ENCODE data around the gene FABP6. TPM values are rescaled to one million over a fixed set of nuclear protein-coding genes. Genes with fewer than 3 reads are reported as not detected.

The FABP6 gene
- total RNA-seq, 1 donor from 2014 or later, result not detected

DNA sequence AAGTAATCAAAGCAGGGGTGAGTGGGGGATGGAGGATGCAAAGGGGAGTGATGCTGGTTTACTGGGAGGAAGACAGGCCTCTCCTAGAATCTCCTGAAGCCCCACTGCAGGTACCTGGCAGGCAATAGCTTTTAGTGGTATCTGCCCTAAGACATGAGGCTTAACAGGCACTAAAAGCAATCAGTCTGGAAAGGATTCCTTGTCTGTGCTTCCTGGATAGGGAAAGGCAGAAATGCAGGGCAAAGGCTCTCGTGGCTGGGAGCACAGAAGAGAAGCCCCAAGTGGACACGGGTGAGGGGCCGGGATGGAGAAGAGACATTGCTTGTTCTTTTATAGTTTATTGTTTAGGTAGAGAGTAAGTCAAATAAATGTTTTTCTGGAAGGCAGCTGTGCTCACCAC is 43.0 kb downstream of the FABP6 start:
- no peak for DNase-seq (ENCODE audit: low spot score)
- H3K4me3 Mint-ChIP-seq, result no peak overlapping the region
- H3K4me1 Mint-ChIP-seq (ENCODE audit: low read depth), result peaks cover 4% of the 10 kb centered on the region
- no peaks in the 10 kb centered on the region for H3K9me3 Mint-ChIP-seq
- peaks cover 5% of the 10 kb centered on the region for H3K27me3 Mint-ChIP-seq (ENCODE audit: insufficient read depth)
- intact Hi-C loops (cut with micrococcal nuclease), result no loop called here
- no peak overlapping the region for H3K27ac Mint-ChIP-seq
- H3K36me3 Mint-ChIP-seq (ENCODE audit: low read depth), result no peaks in the 10 kb centered on the region

DNA sequence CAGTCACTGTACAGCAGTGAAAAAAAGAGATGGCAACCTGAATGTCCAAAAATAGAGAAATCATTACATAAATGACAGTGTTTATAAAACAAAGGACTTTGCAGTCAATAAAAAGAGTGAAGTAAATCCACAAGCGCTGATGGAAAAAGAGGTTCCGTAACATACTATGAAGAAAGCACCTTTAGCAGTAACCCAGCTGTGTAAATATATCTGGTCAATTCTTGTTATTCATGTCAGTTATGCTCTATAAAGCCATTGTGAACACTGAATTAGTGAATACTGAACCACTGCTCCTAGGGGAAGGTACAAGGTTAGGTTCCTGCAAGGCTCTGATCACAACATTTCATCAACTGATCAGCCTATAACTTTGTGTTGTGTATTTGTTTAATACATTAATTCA is 43.6 kb downstream of the FABP6 start:
- Mint-ChIP-seq H3K9me3 (no peaks in the 10 kb centered on the region), H3K4me3 (no peak overlapping the region), H3K4me1 (ENCODE audit: low read depth) (peaks cover 4% of the 10 kb centered on the region), H3K27ac (no peak overlapping the region), H3K27me3 (ENCODE audit: insufficient read depth) (peaks cover 5% of the 10 kb centered on the region), H3K36me3 (ENCODE audit: low read depth) (no peaks in the 10 kb centered on the region)
- no peak for DNase-seq (ENCODE audit: low spot score)
- intact Hi-C loops (cut with micrococcal nuclease), result no loop called here

DNA sequence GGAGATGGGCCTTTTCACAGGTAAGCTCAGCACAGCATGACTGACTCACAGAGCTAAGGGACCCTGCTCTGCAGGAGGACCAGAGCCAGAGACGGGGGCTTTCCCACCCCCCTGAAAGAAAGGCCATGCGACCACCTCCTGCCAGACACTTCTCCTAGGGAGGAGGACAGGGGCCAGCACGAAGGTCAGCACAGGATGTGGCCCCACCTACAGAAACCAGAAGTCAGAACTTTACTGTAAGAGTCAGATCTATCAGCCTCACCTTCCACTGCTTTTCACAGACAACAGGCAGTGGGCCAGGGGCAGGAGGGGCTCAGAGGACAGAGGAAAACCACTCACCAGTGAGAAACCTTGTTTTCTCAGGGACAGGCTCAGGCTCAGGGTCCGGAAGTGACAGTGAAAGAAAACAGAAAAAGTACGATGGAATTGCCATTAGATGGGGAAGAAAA is 45.2 kb downstream of the FABP6 start:
- Mint-ChIP-seq H3K27ac (no peak overlapping the region), H3K4me1 (ENCODE audit: low read depth) (peaks cover 4% of the 10 kb centered on the region), H3K27me3 (ENCODE audit: insufficient read depth) (peaks cover 5% of the 10 kb centered on the region), H3K36me3 (ENCODE audit: low read depth) (no peaks in the 10 kb centered on the region), H3K9me3 (no peaks in the 10 kb centered on the region), H3K4me3 (no peak overlapping the region)
- DNase-seq (ENCODE audit: low spot score), result no peak
- intact Hi-C loops (cut with micrococcal nuclease), result no loop called here

DNA sequence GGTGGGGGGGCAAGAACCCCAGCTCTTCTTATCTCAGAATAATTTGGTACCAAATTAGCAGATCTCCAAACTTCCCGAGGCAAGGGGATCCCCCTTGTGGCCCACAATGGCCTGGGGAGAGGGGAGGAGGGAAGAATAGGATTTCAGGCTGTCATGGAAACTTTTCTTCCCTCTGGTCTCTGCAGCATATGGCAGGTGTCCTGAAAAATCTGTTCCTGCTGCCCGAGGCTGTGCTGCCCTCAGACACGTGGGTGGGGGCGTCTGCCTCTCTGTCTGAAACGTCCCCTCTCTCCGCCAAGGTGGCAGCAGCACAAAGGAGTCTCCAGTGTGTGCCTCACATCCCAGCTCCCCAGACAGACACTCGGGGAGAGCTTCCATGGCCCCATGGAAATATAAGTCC is 49.0 kb downstream of the FABP6 start:
- no peak overlapping the region for H3K4me3 Mint-ChIP-seq
- H3K27ac Mint-ChIP-seq, result no peak overlapping the region
- peaks cover 1% of the 10 kb centered on the region for H3K27me3 Mint-ChIP-seq (ENCODE audit: insufficient read depth)
- no peaks in the 10 kb centered on the region for H3K36me3 Mint-ChIP-seq (ENCODE audit: low read depth)
- H3K4me1 Mint-ChIP-seq (ENCODE audit: low read depth), result no peaks in the 10 kb centered on the region
- no peaks in the 10 kb centered on the region for H3K9me3 Mint-ChIP-seq
- intact Hi-C loops (cut with micrococcal nuclease), result no loop called here
- no peak for DNase-seq (ENCODE audit: low spot score)

DNA sequence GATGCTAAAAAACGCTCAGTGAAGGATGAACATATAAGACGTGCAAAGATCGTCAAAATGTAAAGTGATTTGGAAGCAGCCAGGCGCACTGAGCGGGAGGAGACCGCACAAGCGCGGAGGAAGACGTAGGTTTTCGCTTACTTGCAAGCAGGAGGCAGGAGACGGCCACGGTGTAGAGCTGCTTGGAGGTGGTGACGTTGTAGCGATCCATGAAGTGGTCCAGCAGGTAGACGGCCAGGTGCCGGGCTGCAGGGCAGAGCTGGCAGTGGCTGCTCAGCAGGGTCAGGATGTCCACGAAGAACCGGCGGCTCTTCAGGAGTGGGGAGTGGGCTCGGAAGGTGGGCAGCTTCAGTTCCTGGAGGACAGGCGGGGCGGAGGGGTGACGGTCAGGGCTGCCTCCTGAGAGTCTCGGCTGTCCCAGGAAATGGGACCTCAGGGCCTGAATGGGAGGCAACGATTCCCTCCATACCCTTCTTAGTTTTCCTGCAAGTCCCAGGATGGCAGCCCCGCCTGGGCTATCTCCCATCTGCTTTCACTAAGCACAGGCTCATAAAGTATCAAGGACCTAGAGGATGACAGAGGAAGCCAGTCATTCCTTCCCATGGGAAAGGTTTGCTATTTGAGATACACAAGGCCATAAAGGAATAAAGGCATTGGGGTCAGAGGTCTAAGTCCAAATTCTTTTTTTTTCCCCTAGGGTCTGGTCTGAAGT is 51.2 kb downstream of the FABP6 start:
- H3K9me3 Mint-ChIP-seq, result no peaks in the 10 kb centered on the region
- peaks cover 4% of the 10 kb centered on the region for H3K27me3 Mint-ChIP-seq (ENCODE audit: insufficient read depth)
- intact Hi-C loops (cut with micrococcal nuclease), result no loop called here
- DNase-seq (ENCODE audit: low spot score), result no peak
- no peak overlapping the region for H3K4me3 Mint-ChIP-seq
- no peaks in the 10 kb centered on the region for H3K4me1 Mint-ChIP-seq (ENCODE audit: low read depth)
- H3K27ac Mint-ChIP-seq, result no peak overlapping the region
- H3K36me3 Mint-ChIP-seq (ENCODE audit: low read depth), result no peaks in the 10 kb centered on the region

DNA sequence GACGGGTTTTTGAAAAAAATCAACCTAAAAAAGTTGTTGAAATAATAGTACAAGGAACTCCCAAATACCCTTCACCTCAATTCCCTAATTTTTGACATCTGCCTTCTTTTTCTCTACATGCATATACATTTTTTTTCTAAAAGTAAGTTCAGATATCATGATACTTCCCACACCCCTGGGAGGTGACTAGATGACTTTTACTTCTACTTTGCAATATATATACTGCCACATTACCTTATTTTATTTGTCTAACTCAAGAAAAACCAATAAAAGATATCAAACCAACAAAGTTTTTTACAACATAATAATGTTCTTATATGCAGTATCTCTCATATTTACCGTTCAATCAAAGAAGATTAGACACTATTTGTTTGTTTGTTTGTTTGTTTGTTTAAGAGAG is 52.0 kb downstream of the FABP6 start:
- Mint-ChIP-seq H3K4me3 (no peak overlapping the region), H3K27ac (no peak overlapping the region), H3K4me1 (ENCODE audit: low read depth) (no peaks in the 10 kb centered on the region)

DNA sequence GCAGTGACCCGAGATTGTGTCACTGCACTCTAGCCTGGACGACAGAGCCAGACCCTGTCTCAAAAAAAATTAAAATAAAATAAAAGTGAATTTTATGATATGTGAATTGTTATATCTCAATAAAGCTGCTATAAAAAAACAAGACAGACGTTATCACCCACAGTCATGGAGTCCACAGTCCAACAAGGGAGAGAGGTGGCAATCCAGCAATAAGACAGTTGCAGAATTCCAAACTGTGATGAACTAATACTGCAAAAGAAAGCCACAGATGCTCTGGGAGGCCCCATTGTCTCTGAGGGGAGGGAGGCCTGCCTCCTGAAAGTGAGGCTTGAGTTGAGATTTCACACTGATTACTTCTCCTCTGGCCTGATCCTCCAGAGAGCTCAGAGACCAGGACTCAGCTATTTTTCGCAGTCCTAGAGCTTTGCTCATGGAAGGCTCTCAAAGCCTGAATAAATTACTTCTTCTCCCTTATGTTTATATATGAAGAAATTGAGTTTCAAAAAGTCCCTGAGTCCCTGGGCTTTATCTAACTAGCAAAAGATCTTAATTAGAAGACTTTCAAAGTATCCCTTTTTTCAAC is 55.1 kb downstream of the FABP6 start:
- Mint-ChIP-seq H3K27ac (no peak overlapping the region), H3K9me3 (no peaks in the 10 kb centered on the region), H3K27me3 (ENCODE audit: insufficient read depth) (peaks cover 3% of the 10 kb centered on the region), H3K36me3 (ENCODE audit: low read depth) (no peaks in the 10 kb centered on the region), H3K4me1 (ENCODE audit: low read depth) (no peaks in the 10 kb centered on the region), H3K4me3 (no peak overlapping the region)
- DNase-seq (ENCODE audit: low spot score), result no peak
- intact Hi-C loops (cut with micrococcal nuclease), result no loop called here

More for the DNA sequence above, 52.0 kb downstream of the FABP6 start:
- intact Hi-C loops (cut with micrococcal nuclease), result no loop called here
- H3K27me3 Mint-ChIP-seq (ENCODE audit: insufficient read depth), result peaks cover 4% of the 10 kb centered on the region
- DNase-seq (ENCODE audit: low spot score), result no peak
- no peaks in the 10 kb centered on the region for H3K36me3 Mint-ChIP-seq (ENCODE audit: low read depth)
- H3K9me3 Mint-ChIP-seq, result no peaks in the 10 kb centered on the region

DNA sequence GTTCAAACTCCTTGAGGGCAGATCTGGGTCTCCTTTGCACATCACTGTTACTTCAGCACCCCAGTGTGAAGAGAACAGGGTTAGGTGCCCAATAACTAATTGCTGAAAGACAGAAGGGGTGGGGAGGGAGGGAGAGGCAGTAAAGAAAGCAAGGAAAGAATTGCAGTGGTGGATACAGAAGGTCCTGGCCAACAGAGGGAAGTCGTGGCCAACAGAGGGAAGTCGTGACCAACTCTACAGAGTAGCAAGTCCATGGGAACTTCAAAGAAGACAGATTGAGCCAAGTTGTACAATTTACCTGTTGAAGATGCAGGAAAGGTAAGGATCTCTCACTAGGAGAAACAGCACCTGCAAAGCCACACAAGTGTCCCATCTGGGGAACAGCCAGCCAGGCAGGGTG is 56.0 kb downstream of the FABP6 start:
- peaks cover 3% of the 10 kb centered on the region for H3K27me3 Mint-ChIP-seq (ENCODE audit: insufficient read depth)
- no peaks in the 10 kb centered on the region for H3K36me3 Mint-ChIP-seq (ENCODE audit: low read depth)
- H3K27ac Mint-ChIP-seq, result no peak overlapping the region
- no peaks in the 10 kb centered on the region for H3K4me1 Mint-ChIP-seq (ENCODE audit: low read depth)
- intact Hi-C loops (cut with micrococcal nuclease), result no loop called here
- DNase-seq (ENCODE audit: low spot score), result no peak
- H3K4me3 Mint-ChIP-seq, result no peak overlapping the region
- H3K9me3 Mint-ChIP-seq, result no peaks in the 10 kb centered on the region

DNA sequence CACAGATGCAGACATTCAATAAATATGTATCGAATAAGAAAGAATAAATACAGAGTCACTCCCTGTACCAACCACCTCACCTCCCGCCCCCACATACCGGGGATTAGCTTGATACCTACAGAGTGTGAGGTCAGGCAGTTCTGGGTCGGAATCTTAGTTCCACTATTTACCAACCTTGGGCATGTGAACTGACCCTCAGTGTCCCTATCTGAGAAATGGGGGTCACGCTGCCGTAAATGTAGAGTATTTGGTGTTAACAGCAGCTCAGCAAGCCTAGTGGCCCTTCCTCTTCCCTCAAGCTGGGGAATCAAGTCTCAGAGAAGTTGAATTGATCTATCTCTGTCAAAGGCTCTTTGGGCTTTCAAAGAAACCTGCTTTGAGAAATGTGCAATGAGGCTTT is 57.6 kb downstream of the FABP6 start:
- no peaks in the 10 kb centered on the region for H3K9me3 Mint-ChIP-seq
- H3K27ac Mint-ChIP-seq, result no peak overlapping the region
- no peaks in the 10 kb centered on the region for H3K36me3 Mint-ChIP-seq (ENCODE audit: low read depth)
- intact Hi-C loops (cut with micrococcal nuclease), result no loop called here
- no peak for DNase-seq (ENCODE audit: low spot score)
- no peak overlapping the region for H3K4me3 Mint-ChIP-seq
- H3K27me3 Mint-ChIP-seq (ENCODE audit: insufficient read depth), result peaks cover 5% of the 10 kb centered on the region
- no peaks in the 10 kb centered on the region for H3K4me1 Mint-ChIP-seq (ENCODE audit: low read depth)

DNA sequence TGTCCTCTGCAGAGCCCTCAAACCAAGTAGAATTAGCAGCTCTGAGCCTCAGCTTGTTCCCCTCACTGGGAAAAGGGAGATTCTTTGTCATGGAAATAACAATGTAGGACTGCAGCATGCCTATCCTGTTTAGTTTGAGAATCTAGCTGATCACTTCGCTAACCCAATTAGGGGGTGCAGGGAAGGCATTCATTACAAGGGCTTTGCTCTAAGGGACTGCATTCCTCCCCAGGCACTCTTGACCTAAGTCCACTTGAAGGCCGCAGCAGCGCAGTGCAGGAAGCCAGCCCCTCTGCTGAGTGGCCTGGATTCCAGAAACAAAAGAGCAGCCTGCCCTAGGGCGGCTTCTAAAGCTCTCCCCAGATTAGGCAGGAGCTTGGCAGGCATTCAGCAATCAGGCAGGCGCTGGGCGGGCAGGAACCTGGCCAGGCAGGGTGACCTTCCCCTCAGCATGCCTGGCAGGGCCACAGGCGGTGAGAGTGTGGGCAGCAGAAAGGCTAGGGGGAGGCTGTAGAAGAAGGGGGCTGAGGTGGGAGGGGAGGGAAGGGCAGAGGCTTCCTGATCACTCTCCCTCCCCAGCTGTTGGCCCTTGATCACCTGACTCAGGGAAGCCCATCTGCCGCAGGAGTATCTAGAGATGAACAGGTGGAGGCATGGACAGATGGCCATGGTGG is 58.2 kb downstream of the FABP6 start:
- Mint-ChIP-seq H3K4me3 (no peak overlapping the region), H3K27me3 (ENCODE audit: insufficient read depth) (peaks cover 6% of the 10 kb centered on the region), H3K4me1 (ENCODE audit: low read depth) (no peaks in the 10 kb centered on the region), H3K9me3 (no peaks in the 10 kb centered on the region), H3K36me3 (ENCODE audit: low read depth) (no peaks in the 10 kb centered on the region), H3K27ac (no peak overlapping the region)
- DNase-seq (ENCODE audit: low spot score), result no peak
- intact Hi-C loops (cut with micrococcal nuclease), result no loop called here

Other genes with a start within 250 kb of the FABP6 start
- gene TTC1, start 220.4 kb upstream of the FABP6 start, total RNA-seq, result 65.9 and 69.1 TPM in 2 replicates
- 29.7 and 30.2 TPM in 2 replicates for gene PWWP2A, start 110.1 kb upstream of the FABP6 start, total RNA-seq
- not detected in 2 replicates for gene CCNJL, start 83.1 kb downstream of the FABP6 start, total RNA-seq
- gene C1QTNF2, start 141.1 kb downstream of the FABP6 start, total RNA-seq, result not detected in 2 replicates
- 0.65 and 0.98 TPM in 2 replicates for gene FAM200C, start 170.5 kb downstream of the FABP6 start, total RNA-seq
- gene SLU7, start 189.6 kb downstream of the FABP6 start, total RNA-seq, result 37.4 and 47.4 TPM in 2 replicates
- 69.9 and 75.5 TPM in 2 replicates for gene PTTG1, start 192.3 kb downstream of the FABP6 start, total RNA-seq

All from activated T-helper 1 cell treated with anti-CD3 and anti-CD28 coated beads, Interleukin-12 subunit alpha, Interleukin-12 subunit beta, Interleukin-2, Interleukin-4 antibody, amounts not matched to agents 30 ng/mL and 10 ng/mL and 1 ng/mL, durations not matched to agents 14 hours and 24 hours and 36 hours (primary cell).